HEK293 (cell line): Measurements from ENCODE around the gene ZNF227.
"Not testable (repeated sequence)": the region's sequence is repeated elsewhere in the genome, so short reads cannot be mapped to it uniquely, and the experiment has no call there.

Experiments used
- CTCF ChIA-PET: fragments of 350-600 bp; formaldehyde crosslinking; extraction: SDS; loops from one replicate; lab custom pipeline; 2021; ENCODE audit warnings: antibody characterized with exemption; lab: Yijun Ruan, JAX
- POLR2A ChIA-PET: fragments of 300-600 bp; formaldehyde crosslinking; extraction: SDS; loops from one replicate; lab custom pipeline; 2020; ENCODE audit warnings: antibody characterized with exemption, inconsistent platforms; lab: Yijun Ruan, JAX
- H3K27ac ChIP-seq: fragments of 200-500 bp; sonication (Bioruptor generic); 2 replicates; pipeline ENCODE4 v1.5.1; 2014; ENCODE audit warnings: low read depth, low read length, control low read depth, inconsistent platforms; ENCODE audit errors: extremely low read depth
- H3K36me3 ChIP-seq, 2 experiments: fragments of 200-500 bp in 1 of 2; sonication (Bioruptor generic) in 1 of 2; 1 replicate in 1 of 2; 2 replicates in 1 of 2; pipeline ENCODE4 v1.5.1; 2014 to 2017; ENCODE audit warnings: inconsistent platforms in 2 of 2, low read length in 2 of 2; ENCODE audit not compliant: control insufficient read depth in 2 of 2, insufficient read depth in 1 of 2
- H3K4me1 ChIP-seq: fragments of 200-500 bp; sonication (Bioruptor generic); 2 replicates; pipeline ENCODE4 v1.5.1; 2014; ENCODE audit warnings: mild to moderate bottlenecking, low read length, inconsistent platforms; ENCODE audit not compliant: control insufficient read depth, insufficient read depth
- H3K4me3 ChIP-seq: 2 replicates; pipeline ENCODE4 v1.5.1; 2011; ENCODE audit warnings: low read depth, mild to moderate bottlenecking, control low read depth, low read length, moderate library complexity
- H3K9me3 ChIP-seq: fragments of 200-500 bp; sonication (Bioruptor generic); 2 replicates; pipeline ENCODE4 v1.5.1; 2014; ENCODE audit warnings: low read depth, low read length, inconsistent platforms; ENCODE audit not compliant: control insufficient read depth, insufficient read depth
- GLI2 ChIP-seq: fragments of 450-650 bp; formaldehyde crosslinking; IDR thresholded peaks from 2 replicates; pipeline ENCODE4; 2017; ENCODE audit warnings: missing biosample characterization, missing genetic modification characterization, low read depth, borderline replicate concordance
- MZF1 ChIP-seq: fragments of 450-650 bp; formaldehyde crosslinking; IDR thresholded peaks from 2 replicates; pipeline ENCODE4 v1.5.1; 2017; ENCODE audit warnings: missing biosample characterization, missing genetic modification characterization, borderline replicate concordance
- OVOL3 ChIP-seq: fragments of 450-650 bp; formaldehyde crosslinking; IDR thresholded peaks from 2 replicates; pipeline ENCODE4 v1.5.1; 2016; ENCODE audit warnings: missing biosample characterization, missing genetic modification characterization
- SETDB1 ChIP-seq: IDR thresholded peaks from one replicate; pipeline ENCODE4 v1.6.1; 2017; ENCODE audit warnings: mild to moderate bottlenecking, low read length, moderate library complexity, mixed read lengths; ENCODE audit not compliant: insufficient read length
- SP2 ChIP-seq: fragments of 450-650 bp; formaldehyde crosslinking; IDR thresholded peaks from 2 replicates; pipeline ENCODE4 v1.5.1; 2016; ENCODE audit warnings: missing biosample characterization, missing genetic modification characterization
- YY2 ChIP-seq: fragments of 450-650 bp; formaldehyde crosslinking; IDR thresholded peaks from 2 replicates; pipeline ENCODE4 v1.5.1; 2016; ENCODE audit warnings: missing biosample characterization, missing genetic modification characterization
- ZEB2 ChIP-seq: fragments of 450-650 bp; formaldehyde crosslinking; IDR thresholded peaks from 2 replicates; pipeline ENCODE4 v1.5.1; 2016; ENCODE audit warnings: missing biosample characterization, missing genetic modification characterization
- ZNF121 ChIP-seq: fragments of 450-650 bp; formaldehyde crosslinking; IDR thresholded peaks from 2 replicates; pipeline ENCODE4 v1.5.1; 2016; ENCODE audit warnings: missing biosample characterization, missing genetic modification characterization
- ZNF140 ChIP-seq: fragments of 450-650 bp; formaldehyde crosslinking; IDR thresholded peaks from 2 replicates; pipeline ENCODE4 v1.5.1; 2016; ENCODE audit warnings: missing biosample characterization, missing genetic modification characterization
- ZNF211 ChIP-seq: fragments of 450-650 bp; formaldehyde crosslinking; IDR thresholded peaks from 2 replicates; pipeline ENCODE4 v1.5.1; 2016; ENCODE audit warnings: low read depth, missing biosample characterization, missing genetic modification characterization
- ZNF23 ChIP-seq: fragments of 450-650 bp; formaldehyde crosslinking; IDR thresholded peaks from 2 replicates; pipeline ENCODE4 v1.5.1; 2016; ENCODE audit warnings: missing biosample characterization, missing genetic modification characterization, borderline replicate concordance
- ZNF266 ChIP-seq: fragments of 450-650 bp; formaldehyde crosslinking; IDR thresholded peaks from 2 replicates; pipeline ENCODE4 v1.5.1; 2016; ENCODE audit warnings: missing biosample characterization, missing genetic modification characterization, low read depth
- ZNF350 ChIP-seq: fragments of 450-650 bp; formaldehyde crosslinking; IDR thresholded peaks from 2 replicates; pipeline ENCODE4 v1.5.0; 2017; ENCODE audit warnings: missing biosample characterization, mild to moderate bottlenecking, missing genetic modification characterization
- ZNF354C ChIP-seq: fragments of 450-650 bp; formaldehyde crosslinking; IDR thresholded peaks from 2 replicates; pipeline ENCODE4 v1.5.1; 2016; ENCODE audit warnings: missing biosample characterization, missing genetic modification characterization, low read depth, borderline replicate concordance
- ZNF404 ChIP-seq: fragments of 450-650 bp; formaldehyde crosslinking; IDR thresholded peaks from 2 replicates; pipeline ENCODE4 v1.5.1; 2017; ENCODE audit warnings: missing biosample characterization, missing genetic modification characterization
- ZNF510 ChIP-seq: fragments of 450-650 bp; formaldehyde crosslinking; IDR thresholded peaks from 2 replicates; pipeline ENCODE4 v1.5.1; 2018; ENCODE audit warnings: mild to moderate bottlenecking, missing genetic modification characterization, missing biosample characterization; ENCODE audit not compliant: insufficient replicate concordance
- ZNF610 ChIP-seq: fragments of 450-650 bp; formaldehyde crosslinking; IDR thresholded peaks from 2 replicates; pipeline ENCODE4 v1.5.1; 2016; ENCODE audit warnings: missing biosample characterization, missing genetic modification characterization, borderline replicate concordance
- ZNF664 ChIP-seq: fragments of 450-650 bp; formaldehyde crosslinking; IDR thresholded peaks from 2 replicates; pipeline ENCODE4 v1.5.1; 2016; ENCODE audit warnings: missing biosample characterization, missing genetic modification characterization
- TF ChIP-seq, protein P1 (sequence below): fragments of 450-650 bp; formaldehyde crosslinking; IDR thresholded peaks from 2 replicates; pipeline ENCODE4 v1.5.1; 2016; ENCODE audit warnings: missing biosample characterization, missing genetic modification characterization
- TF ChIP-seq, protein P2 (sequence below): fragments of 450-650 bp; formaldehyde crosslinking; IDR thresholded peaks from 2 replicates; pipeline ENCODE4 v1.5.1; 2017; ENCODE audit warnings: missing biosample characterization, missing genetic modification characterization
- TF ChIP-seq, protein P3 (sequence below): fragments of 450-650 bp; IDR thresholded peaks from 2 replicates; pipeline ENCODE4 v1.5.1; 2018; ENCODE audit warnings: missing biosample characterization, missing genetic modification characterization
- TF ChIP-seq, protein P4 (sequence below): fragments of 450-650 bp; formaldehyde crosslinking; IDR thresholded peaks from 2 replicates; pipeline ENCODE4 v1.5.1; 2016; ENCODE audit warnings: missing biosample characterization, missing genetic modification characterization
- TF ChIP-seq, protein P5 (sequence below): fragments of 450-650 bp; formaldehyde crosslinking; IDR thresholded peaks from 2 replicates; pipeline ENCODE4 v1.5.1; 2016; ENCODE audit warnings: missing biosample characterization, missing genetic modification characterization, borderline replicate concordance

The ZNF227 gene

DNA sequence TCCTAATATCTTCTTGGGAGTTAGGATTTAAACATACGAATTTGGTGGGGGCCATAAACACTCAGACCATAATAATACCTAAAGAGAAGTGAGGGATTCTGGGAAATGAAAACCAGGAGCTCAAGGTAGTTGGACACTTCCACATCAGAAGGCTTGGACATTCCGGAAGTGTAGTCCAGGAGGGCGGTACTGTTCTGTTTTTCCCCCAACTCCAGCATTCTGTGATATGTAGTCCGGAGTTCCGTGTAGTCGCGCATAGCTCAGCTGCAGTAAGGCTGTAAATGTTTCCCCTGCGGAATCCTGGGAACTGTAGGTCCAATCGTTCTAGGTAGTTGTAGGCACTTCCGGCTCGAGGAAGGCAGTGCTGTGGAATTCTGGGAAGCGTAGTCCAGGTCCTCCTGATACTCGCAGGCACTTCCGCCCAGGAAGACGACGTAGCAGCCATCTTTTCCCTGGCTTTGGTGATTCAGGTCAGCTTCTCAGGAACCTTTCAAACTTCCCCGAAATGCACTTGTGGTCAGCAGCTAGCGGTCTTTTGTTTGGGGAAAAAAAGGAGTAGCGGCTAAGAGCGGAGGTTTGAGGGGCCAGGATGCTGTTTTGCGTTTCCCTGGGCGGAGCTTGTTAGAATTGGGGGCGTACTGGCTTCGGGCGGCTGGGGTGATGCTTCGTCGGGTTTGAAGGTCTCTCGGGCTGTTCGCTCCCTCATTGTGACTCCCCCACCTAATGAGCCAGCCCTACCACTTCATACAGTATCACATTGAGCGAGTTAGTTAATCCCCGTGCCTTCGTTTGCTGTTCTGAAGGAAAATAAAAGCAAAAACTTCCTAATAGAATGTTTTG is 47.4 kb upstream of the ZNF227 start, which contains the start of gene ZNF226 (continued):
- TF ChIP-seq, protein P1, sequence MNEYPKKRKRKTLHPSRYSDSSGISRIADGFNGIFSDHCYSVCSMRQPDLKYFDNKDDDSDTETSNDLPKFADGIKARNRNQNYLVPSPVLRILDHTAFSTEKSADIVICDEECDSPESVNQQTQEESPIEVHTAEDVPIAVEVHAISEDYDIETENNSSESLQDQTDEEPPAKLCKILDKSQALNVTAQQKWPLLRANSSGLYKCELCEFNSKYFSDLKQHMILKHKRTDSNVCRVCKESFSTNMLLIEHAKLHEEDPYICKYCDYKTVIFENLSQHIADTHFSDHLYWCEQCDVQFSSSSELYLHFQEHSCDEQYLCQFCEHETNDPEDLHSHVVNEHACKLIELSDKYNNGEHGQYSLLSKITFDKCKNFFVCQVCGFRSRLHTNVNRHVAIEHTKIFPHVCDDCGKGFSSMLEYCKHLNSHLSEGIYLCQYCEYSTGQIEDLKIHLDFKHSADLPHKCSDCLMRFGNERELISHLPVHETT (tag by site-specific recombination) = peak; percentile 94
- TF ChIP-seq GLI2 (tag by site-specific recombination) (no peak), ZNF211 (tag by site-specific recombination) (no peak), ZNF404 (tag by site-specific recombination) (no peak; the same call in 1 of the 2 replicates), YY2 (tag by site-specific recombination) (peak; percentile 91), ZNF266 (tag by site-specific recombination) (no peak), ZNF610 (tag by site-specific recombination) (peak; percentile 77; the same call in 1 of the 2 replicates)
- TF ChIP-seq, protein P2, sequence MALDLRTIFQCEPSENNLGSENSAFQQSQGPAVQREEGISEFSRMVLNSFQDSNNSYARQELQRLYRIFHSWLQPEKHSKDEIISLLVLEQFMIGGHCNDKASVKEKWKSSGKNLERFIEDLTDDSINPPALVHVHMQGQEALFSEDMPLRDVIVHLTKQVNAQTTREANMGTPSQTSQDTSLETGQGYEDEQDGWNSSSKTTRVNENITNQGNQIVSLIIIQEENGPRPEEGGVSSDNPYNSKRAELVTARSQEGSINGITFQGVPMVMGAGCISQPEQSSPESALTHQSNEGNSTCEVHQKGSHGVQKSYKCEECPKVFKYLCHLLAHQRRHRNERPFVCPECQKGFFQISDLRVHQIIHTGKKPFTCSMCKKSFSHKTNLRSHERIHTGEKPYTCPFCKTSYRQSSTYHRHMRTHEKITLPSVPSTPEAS (tag by site-specific recombination) = no peak
- TF ChIP-seq, protein P3, sequence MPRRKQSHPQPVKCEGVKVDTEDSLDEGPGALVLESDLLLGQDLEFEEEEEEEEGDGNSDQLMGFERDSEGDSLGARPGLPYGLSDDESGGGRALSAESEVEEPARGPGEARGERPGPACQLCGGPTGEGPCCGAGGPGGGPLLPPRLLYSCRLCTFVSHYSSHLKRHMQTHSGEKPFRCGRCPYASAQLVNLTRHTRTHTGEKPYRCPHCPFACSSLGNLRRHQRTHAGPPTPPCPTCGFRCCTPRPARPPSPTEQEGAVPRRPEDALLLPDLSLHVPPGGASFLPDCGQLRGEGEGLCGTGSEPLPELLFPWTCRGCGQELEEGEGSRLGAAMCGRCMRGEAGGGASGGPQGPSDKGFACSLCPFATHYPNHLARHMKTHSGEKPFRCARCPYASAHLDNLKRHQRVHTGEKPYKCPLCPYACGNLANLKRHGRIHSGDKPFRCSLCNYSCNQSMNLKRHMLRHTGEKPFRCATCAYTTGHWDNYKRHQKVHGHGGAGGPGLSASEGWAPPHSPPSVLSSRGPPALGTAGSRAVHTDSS (tag by site-specific recombination) = no peak
- TF ChIP-seq, all 188 proteins: peak for 83

DNA sequence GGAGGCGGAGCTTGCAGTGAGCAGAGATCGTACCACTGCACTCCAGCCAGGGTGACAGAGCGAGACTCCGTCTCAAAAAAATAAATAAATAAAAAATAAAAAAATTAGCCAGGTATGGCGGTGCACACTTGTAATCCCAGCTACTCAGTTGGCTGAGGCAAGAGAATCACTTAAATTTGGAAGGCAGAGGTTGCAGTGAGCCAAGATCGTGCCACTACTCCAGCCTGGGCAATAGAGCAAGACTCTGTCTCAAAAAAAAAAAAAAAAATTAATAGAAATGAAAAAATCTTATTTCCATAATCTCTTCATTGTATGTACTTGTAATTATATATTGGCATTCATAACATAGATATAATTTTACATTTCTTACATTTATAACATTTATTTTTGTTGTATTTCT is 41.7 kb upstream of the ZNF227 start:
- peaks cover 90 to 98% of the 10 kb centered on the region in 2 experiments for H3K36me3 ChIP-seq
- H3K27ac ChIP-seq, H3K4me3 ChIP-seq, CTCF ChIA-PET: not testable (repeated sequence)
- POLR2A ChIA-PET = interaction anchor here (1.1 to 1.4 kb wide), 2 partner anchors 17 to 42 kb away, joined by 3 read pairs; partner anchors contain the start of gene ZNF227
- H3K4me1 ChIP-seq = peaks cover 30% of the 10 kb centered on the region
- H3K9me3 ChIP-seq = peaks cover 46% of the 10 kb centered on the region
- TF ChIP-seq ZNF121 (peak; percentile 88), ZNF510 (tag by site-specific recombination) (peak; percentile 22)
- TF ChIP-seq, protein P4, sequence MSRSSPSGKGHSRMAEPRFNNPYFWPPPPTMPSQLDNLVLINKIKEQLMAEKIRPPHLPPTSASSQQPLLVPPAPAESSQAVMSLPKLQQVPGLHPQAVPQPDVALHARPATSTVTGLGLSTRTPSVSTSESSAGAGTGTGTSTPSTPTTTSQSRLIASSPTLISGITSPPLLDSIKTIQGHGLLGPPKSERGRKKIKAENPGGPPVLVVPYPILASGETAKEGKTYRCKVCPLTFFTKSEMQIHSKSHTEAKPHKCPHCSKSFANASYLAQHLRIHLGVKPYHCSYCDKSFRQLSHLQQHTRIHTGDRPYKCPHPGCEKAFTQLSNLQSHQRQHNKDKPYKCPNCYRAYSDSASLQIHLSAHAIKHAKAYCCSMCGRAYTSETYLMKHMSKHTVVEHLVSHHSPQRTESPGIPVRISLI (tag by site-specific recombination) = peak; percentile 67; the same call in 1 of the 2 replicates

DNA sequence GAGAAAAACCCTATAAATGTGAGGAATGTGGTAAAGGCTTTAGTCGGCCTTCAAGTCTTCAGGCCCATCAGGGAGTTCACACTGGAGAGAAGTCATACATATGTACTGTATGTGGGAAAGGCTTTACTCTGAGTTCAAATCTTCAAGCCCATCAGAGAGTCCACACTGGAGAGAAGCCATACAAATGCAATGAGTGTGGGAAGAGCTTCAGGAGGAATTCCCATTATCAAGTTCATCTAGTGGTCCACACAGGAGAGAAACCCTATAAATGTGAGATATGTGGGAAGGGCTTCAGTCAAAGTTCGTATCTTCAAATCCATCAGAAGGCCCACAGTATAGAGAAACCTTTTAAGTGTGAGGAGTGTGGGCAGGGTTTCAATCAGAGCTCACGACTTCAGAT is 35.7 kb upstream of the ZNF227 start:
- no peak overlapping the region for H3K4me3 ChIP-seq
- peaks cover 59 to 88% of the 10 kb centered on the region in 2 experiments for H3K36me3 ChIP-seq
- H3K4me1 ChIP-seq = peaks cover 6% of the 10 kb centered on the region; the same call in 1 of the 2 replicates
- H3K27ac ChIP-seq = no peak overlapping the region
- POLR2A ChIA-PET = interaction anchor here (0.8 to 2.0 kb wide), 4 partner anchors 11 to 36 kb away, joined by 3 to 11 read pairs (median 7); partner anchors contain the start of genes ZNF226 and ZNF227
- CTCF ChIA-PET = interaction anchor here (0.9 kb wide), 1 partner anchor 24 kb away, joined by 6 read pairs; no protein-coding TSS in a partner anchor
- H3K9me3 ChIP-seq = peaks cover 81% of the 10 kb centered on the region
- TF ChIP-seq SETDB1 = peak; percentile 66
- no peak for TF ChIP-seq SP2 (tag by site-specific recombination)
- TF ChIP-seq, protein P5, sequence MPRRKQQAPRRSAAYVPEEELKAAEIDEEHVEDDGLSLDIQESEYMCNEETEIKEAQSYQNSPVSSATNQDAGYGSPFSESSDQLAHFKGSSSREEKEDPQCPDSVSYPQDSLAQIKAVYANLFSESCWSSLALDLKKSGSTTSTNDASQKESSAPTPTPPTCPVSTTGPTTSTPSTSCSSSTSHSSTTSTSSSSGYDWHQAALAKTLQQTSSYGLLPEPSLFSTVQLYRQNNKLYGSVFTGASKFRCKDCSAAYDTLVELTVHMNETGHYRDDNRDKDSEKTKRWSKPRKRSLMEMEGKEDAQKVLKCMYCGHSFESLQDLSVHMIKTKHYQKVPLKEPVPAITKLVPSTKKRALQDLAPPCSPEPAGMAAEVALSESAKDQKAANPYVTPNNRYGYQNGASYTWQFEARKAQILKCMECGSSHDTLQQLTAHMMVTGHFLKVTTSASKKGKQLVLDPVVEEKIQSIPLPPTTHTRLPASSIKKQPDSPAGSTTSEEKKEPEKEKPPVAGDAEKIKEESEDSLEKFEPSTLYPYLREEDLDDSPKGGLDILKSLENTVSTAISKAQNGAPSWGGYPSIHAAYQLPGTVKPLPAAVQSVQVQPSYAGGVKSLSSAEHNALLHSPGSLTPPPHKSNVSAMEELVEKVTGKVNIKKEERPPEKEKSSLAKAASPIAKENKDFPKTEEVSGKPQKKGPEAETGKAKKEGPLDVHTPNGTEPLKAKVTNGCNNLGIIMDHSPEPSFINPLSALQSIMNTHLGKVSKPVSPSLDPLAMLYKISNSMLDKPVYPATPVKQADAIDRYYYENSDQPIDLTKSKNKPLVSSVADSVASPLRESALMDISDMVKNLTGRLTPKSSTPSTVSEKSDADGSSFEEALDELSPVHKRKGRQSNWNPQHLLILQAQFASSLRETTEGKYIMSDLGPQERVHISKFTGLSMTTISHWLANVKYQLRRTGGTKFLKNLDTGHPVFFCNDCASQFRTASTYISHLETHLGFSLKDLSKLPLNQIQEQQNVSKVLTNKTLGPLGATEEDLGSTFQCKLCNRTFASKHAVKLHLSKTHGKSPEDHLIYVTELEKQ (tag by site-specific recombination) = no peak
- TF ChIP-seq ZNF140 = no peak
- TF ChIP-seq ZNF23 (tag by site-specific recombination) = no peak
- peak; percentile 16; the same call in 1 of the 2 replicates for TF ChIP-seq ZNF350 (tag by site-specific recombination)
- TF ChIP-seq ZEB2 (tag by site-specific recombination) = no peak
- TF ChIP-seq ZNF664 (tag by site-specific recombination) = no peak
- TF ChIP-seq MZF1 = no peak
- no peak for TF ChIP-seq OVOL3
- TF ChIP-seq ZNF354C (tag by site-specific recombination) = no peak
